NCI-H2107 (cell line): ENCODE results near the gene WWTR1.

Experiments used
- DNase-seq: peaks from one replicate; lab custom pipeline; 2025; lab: John Stamatoyannopoulos, UW

Gene WWTR1

DNA sequence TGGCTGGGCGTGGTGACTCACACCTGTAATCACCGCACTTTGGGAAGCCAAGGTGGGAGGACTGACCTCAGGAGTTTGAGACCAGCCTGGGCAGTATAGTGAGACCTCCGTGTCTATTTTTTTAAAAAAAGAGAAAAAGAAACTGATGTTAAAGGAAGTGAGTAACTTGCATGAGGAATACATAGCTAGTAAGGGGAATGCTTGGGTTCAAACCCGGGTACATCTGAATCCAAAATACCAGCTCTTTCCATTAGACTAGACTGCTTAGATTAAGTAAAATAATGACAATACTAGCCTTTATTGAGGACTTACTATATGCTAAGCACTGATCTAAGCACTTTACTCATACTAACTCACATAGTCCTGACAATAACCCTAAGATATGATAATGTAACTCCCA is 160.9 kb downstream of the WWTR1 start:
- no peak for DNase-seq

DNA sequence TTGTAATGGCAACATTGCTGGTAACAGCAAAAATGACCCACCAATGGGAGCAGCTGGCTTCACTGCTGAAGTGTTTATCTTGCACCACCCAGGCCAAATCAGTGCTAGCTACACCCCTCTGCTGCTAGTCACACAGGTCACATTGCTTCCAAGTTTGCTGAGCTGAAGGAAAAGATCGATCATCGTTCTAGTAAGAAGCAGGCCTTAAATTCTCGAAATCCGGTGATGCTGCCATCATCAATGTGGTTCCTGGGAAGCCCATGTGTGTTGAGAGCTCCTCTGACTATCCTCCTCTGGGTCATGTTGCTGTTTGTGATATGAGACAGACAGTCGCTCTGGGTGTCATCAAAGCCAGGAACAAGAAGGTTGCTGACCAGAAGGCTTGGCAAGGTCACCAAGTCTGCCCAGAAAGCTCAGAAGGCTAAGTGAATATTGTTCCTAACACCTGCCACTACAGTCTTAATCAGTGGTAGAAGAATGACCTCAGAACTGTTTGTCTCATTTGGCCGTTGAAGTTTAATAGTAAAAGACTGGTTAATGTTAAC is 162.2 kb downstream of the WWTR1 start:
- DNase-seq, result no peak

DNA sequence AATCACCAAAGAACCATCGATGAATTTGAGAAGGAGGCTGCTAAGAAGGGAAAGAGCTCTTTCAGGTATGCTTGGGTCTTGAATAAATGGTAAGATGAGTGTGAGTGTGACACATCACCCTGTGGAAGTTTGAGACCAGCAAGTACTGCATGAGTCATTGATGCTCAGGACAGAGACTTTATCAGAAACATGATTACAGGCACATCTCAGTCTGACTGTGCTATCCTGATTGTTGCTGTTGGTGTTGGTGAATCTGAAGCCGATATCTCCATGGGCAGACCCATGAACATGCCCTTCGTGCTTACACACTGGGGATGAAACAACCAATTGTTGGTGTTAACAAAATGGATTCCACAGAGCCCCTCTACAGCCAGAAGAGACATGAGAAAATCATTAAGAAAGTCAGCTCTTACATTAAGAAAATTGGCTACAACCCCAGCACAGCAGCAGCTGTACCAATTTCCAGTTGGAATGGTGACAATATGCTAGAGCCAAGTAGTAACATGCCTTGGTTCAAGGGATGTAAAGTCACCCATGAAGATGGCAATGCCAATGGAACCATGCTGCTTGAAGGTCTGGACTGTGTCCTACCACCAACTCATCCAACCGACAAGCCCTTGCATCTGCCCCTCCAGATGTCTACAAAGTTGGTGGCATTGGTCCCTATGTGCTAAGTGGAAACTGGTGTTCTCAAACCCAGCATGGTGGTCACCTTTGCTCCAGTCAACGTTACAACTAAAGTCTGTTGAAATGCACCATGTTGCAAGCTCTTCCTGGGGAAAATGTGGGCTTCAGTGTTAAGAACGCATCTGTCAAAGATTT is 162.9 kb downstream of the WWTR1 start:
- DNase-seq, result no peak

DNA sequence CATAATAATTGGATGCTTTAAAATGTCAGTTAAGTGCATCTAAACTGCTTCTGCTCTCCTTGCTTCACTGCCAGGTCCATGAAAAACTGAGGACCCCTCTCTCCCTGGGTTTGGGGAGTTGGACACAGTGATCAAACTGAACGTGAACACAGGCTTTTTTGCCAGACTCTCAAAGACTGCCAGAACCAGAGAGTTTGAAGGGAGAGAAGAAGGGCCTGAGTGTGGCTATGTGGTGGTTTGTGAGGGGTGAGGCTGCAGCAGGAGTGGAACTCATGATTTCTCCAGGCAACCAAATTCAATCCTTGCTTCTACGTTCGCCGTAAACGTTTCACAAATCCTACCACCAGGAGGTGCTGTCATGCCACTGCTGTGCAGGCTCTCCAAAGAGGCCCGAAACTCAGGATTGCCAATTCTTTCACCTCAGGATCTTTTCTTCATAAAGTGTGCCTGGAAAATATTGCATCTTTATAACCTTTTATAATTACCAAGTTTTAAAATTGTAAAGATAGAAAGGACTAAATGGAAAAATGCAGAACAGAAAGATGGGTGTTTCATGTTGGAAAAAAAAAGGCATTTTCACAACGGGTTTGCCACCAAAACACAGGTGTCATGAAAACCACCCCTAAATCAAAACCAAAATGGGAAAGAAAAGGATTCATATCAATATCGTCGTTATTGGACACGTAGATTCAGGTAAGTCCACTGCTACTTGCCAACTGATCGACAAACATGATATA is 163.6 kb downstream of the WWTR1 start:
- peak; percentile 24 for DNase-seq

DNA sequence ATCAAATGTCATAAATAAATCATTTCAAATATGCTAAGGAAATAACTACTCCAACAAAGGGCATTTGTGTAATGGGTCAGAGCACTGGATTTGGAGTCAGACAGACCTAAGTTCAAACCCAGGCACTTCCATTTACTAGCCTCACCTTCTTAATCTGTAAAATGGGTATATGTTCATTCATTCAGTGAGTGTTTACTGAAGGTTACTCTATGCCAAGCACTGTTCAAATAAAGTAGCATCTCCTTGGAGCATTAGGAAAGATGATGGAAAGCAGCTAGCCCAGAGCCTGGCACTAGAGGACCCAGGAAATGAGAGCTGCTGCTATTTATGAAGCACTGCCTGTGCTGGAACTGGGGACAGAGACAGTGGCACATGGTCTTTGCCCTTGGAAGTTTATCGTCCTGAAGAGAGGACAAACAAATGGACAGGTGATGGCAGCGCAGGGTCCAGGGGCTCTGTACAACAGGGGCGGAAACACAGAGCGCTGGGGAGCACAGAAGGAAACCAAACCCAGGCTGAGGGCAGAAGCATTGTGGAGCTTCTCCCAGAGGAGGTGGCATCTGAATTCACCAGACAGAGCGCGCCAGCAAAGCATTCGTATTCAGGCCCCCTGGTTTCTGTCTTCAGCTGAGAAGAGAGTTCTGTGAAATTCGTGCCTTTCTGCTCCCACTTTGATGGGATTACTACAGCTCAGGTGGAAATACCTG is 164.4 kb downstream of the WWTR1 start:
- no peak for DNase-seq

DNA sequence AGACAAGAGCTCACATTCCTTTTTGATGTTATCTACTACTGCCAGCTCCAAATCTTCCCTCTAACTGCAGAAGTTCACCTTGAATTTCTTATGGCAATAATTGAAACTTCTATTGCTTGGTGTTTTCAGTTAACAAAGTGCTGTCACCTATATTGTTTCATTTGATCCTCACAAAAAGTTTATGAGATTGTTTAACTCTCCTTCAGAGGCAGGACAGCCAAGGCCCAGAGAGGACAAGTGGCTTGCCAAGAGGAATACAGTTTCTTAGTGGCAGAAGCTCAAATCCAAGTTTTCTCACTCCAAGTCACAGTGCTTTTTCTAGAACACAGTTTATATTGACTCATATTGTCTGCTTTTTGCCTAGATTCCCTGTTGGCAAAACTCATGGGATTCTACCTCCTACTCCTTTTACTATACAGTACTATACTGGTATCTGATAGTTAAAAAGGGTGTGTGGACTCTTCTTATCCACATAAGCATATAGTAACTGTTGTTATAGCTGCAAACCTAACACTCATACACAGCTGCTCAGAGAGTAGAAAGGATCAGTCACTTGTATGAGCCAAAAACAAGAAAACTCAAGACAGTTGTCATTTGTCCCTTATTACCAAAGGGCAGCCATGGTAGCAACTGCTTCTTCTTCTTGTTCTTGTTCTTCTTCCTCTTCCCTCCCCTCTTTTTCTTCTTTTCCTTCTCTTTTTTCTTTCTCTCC is 167.4 kb downstream of the WWTR1 start:
- no peak for DNase-seq

DNA sequence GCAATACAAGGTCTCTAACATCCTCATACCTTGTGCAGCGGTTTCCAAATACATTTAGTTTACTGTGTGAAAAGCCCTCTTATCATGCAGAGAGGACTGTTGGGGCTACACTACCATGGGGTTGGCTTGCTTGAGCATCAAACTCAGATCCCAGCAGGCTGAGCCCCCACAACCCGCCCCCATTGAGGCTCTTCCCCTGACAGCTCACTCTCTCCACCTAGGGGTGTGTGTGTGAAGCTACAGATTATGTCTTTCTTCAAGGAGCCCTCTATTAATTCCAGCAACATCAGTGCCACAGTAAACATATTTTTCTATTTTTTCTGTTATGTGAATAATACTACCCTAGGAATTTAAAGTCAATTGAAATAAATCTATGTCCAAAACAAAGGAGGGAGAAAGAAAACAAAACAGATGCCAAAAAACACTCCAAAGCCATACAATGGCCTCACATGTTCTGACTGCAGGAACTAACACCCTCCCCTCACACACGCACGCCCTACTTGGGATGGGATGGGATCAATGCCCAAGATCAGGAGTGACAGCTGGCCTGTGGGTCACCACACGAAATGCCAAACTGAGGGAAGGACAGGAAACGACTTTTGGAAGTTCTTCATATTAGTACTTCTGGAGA is 168.7 kb downstream of the WWTR1 start:
- DNase-seq, result no peak

DNA sequence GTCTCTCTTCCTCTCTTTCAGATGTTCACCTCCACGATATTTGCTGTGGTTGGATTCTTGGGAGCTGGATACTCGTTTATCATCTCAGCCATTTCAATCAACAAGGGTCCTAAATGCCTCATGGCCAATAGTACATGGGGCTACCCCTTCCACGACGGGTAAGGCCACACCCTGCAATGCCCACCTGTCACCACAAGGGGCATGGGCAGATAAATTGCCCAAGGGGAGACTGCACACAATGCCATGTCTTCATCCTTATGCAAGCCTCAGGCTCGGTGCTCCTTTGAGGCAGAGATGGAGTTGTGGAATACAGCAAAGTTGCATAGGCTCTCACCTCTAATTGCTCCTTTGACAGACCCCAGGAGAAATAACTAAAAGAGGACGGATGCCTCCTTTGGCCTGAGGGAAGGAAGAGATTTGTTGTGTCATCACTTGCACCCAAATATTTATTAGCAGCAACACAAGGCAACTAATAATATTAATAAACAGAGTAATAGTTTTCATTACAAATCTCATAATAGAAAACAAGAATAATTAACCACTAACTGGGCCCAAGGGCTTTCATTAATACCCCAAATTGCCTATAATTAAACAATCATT is 170.1 kb downstream of the WWTR1 start:
- no peak for DNase-seq

DNA sequence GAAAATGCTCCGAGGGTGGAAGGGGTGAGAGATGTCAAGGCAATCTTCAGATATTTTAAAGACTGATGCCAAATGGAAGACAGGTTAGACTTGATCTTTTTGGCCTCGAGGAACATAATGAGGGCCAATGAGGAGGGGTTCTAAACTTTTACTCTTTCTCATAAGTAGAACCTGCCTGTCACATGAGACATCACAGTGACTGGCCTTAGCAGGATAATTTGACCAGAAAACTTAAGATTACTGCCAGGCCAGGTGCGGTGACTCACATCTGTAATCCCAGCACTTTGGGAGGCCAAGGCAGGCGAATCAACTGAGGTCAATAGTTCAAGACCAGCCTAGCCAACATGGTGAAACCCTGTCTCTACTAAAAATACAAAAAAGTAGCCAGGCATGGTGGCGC is 171.1 kb downstream of the WWTR1 start:
- no peak for DNase-seq

DNA sequence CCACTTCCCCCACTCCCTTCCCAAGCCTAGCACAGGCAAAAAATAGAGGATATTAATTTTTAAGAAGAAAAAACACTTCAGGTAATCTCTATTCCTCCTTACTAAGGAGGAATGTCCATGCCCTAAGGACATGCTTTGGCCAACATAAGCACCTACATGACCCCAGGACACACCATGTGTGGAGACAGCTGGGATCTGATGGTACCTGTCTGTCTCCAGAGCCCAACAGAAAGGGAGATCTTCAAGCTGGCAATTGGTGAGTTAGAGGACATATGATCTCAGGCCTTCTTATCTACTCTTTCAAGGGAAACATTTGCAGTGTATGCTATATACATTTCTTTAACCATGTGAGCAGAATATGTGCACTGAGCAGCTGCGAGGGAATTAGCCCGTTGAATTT is 176.3 kb downstream of the WWTR1 start:
- DNase-seq, result no peak

DNA sequence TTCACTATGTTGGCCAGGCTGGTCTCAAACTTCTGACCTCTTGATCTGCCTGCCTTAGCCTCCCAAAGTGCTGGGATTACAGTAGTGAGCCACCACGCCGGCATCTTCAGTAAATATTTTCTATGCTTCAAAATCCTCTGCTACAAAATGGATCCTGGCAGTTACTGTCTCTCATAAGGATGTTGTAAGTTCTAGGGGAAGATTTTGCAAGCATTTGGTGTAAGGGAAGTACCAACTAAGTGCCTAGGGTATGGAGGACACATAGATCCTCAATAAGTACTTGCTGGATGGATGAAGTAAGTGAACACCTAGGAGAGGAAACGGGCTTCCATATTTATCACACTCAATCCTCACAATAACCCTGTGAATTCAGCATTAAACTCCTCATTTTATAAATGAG is 176.8 kb downstream of the WWTR1 start:
- DNase-seq, result no peak

DNA sequence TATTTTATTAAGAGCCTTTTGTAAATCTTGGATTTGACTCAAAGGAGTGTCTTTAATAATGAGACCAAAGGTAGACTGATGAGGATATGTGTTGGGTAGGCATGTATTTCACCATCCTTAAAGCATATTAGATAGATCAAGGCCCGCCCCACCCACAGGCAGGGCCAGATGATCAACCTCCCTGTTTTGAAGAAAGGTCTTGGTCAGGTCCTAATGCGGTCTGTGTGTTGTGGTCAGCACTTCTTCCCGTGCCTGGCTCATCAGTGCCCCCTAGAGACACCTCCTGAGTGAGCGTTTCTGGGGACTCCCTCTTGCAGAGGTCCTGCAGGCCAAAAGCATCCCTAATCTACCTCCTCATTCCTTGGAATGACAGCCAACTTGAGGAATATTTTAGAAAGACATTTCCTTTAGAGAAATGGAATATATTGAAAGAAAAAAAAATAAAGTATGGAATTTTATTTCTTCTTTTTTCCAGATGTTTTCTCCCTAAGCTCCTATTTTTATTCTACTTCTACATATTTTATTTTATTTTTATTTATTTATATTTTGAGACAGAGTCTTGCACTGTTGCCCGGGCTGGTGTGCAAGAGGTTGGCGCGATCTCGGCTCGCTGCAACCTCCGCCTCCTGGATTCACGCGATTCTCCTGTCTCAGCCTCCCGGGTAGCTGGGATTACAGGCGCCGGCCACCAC is 177.4 kb downstream of the WWTR1 start:
- peak; percentile 10 for DNase-seq

DNA sequence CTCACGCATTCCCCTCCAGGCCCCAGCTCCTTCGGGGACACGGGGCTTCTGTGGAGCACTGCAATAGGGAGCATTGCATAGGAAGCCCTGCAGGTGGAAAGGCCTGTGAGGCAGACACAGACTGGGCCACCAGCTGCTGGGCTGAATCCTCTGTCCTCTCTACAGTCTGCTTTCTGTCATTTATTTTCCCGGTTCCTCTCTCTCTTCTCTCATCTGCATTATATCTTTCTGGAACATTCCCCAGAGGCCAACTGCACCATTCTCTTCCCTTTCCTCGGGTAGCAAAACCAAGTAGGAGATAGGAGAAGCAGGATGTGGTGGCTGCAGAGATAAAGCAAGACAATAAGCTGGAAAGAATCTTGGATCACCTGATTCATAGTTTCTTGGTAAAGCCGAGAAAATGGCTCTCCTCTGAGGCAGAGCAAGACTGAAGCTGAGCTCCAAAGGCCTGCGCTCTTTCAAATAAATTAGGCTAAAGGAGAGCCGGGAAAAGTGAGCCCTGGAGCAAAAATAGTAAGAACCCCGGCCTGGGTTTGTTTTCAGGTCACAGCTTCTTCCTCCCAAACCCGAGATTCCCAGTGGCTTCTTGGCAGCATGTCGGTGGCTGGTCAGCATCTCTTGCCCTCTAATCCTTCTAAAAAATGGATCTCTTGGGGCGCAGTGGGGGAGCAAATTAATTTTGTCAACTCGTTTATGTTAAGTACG is 178.1 kb downstream of the WWTR1 start:
- DNase-seq, result no peak

DNA sequence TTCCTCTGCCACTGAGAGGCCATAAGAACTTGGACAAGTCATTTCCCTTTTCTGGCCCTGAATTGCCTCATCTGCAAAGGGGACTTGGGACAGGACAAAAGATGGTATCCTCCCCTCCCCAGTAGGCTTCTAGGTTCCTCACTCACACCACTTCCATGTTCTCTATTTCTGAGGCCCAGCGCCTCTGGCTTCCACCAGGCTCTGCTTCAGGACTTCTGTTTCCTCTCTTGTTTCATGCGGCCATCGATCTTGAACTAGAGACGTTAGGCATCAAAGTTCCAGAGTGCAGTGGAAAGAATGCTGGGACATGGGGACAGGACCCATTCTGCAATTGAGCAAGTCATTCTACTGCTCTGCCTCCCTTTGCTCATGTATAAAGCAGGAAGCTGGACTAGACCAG is 181.6 kb downstream of the WWTR1 start:
- no peak for DNase-seq

DNA sequence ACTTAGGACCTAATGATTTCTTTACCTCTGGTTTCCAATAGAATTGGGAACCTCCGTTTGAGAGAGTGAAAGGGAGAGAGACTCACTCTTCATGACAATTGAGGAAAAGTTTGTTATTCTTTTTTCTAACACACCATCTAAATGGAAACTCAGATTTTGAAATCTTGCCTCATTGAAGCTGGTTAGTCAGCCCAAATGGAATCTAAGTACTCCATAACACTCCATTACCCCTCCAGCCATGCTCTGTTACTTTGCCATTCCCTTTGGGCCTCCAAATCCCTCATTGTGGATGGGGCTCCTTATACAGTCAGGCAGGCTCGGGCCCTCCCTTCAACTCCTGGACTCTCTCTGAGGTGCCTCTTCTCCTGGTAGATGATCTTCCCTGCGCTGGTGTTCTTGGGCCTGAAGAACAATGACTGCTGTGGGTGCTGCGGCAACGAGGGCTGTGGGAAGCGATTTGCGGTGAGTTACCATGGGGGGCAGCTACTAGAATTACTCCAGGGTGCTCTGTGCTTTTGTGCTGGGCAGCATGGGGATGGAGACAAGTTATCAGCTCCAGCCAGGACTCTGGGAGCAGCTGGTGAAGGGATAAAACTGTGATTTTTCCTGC is 182.3 kb downstream of the WWTR1 start:
- no peak for DNase-seq

DNA sequence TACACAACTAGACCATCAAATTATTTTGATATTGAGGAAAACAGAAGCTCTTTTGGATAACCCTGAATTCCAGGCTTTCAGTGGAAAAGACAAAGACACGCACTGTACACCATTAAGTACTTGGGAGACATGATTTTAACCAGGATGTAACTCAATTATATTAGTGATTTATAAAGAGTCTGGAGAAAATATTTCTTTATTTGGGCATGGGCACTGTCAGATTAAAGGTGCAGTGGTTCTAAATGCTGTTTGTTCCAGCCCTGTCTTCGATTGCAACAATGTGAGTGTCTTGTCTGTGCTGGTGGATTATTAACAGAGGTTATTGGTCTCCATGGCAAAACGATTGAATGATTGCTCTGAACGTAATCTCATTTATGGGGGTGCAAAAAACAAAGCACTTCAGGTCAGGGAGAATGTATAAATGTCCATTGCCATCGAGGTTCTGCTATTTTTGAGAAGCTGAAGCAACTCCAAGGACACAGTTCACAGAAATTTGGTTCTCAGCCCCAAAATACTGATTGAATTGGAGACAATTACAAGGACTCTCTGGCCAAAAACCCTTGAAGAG is 183.5 kb downstream of the WWTR1 start, which contains the start of gene TM4SF4:
TSS of gene TM4SF4 (plus strand) at position 448 of the 568 bp plus-strand sequence. CDS start 181 bp downstream, outside the sequence.
- no peak for DNase-seq

DNA sequence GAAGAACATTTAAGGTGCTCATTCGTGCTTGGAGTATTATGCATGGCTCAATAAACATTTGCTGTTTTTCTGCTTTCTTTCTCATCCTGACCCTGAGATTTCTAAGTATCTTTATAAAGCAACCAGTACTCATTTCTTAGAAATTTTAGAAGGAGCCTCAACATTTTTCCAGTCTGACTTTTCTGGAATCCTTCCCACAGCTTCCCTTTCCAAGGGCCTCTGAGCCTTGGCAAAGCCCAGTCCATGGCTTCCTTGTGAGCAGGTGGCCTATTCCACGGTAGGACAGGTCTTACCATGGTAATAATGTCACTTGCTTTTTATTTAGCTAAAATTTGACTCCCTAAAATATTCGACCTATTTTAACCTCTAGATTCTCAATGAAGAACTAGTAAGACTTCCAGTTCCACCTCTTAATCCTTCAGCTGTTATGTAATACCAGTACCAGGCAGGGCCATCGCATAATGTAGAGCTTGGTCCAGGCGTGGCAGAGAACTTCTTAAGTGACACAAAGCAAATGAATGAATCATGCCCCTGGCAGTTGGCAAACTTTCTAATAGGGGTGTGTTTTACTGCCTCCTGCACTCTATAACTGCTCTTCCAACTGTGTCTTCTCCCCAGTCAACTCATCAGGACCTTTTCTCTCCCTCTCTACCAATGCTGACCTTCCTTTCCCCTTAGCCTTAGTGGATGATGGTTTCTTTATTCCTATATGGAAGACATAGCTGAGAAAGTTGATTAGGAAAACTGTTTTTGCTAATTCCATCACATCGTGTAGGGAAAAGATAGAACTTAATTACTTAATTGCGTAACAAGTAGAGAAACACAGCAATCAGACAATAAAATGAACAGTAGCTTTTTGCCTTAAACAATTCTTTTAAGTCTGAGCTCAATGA is 184.2 kb downstream of the WWTR1 start:
- no peak for DNase-seq
